Suprapubic skin (tissue), 4 donors: Measurements from ENCODE around the gene PRSS1.

Experiments used
- CTCF ChIP-seq, 2 donors: fragments of 200-600 bp in 1 of 2; fragments of 450-650 bp in 1 of 2; sonication (generic) in 1 of 2; IDR thresholded peaks; one replicate each; pipeline ENCODE4 v1.5.1; 2016 to 2019; ENCODE audit warnings: antibody characterized with exemption in 2 of 2, mild to moderate bottlenecking in 1 of 2, moderate library complexity in 1 of 2
- EP300 ChIP-seq: sonication (generic); formaldehyde crosslinking; IDR thresholded peaks from one replicate; pipeline ENCODE4 v1.6.1; 2017; ENCODE audit warnings: antibody characterized with exemption
- POLR2A ChIP-seq, 2 donors: fragments of 450-650 bp; IDR thresholded peaks; one replicate each; pipeline ENCODE4 v1.6.1; 2017; ENCODE audit warnings: antibody characterized with exemption in 2 of 2, mild to moderate bottlenecking in 2 of 2, moderate library complexity in 2 of 2
- POLR2AphosphoS5 ChIP-seq, 3 donors: sonication (generic); formaldehyde crosslinking; IDR thresholded peaks; one replicate each; pipeline ENCODE4 v1.6.1; 2017; ENCODE audit warnings: antibody characterized with exemption in 3 of 3

- no peak for TF ChIP-seq CTCF (IDR thresholded peaks at IDR 0.05)
- TF ChIP-seq POLR2AphosphoS5 (IDR thresholded peaks at IDR 0.05) = no peak
- no peak for TF ChIP-seq POLR2A (IDR thresholded peaks at IDR 0.05)
- TF ChIP-seq EP300 = no peak
Observed at GRCh38 chr7:142784096-142784495, 34.8 kb downstream of the PRSS1 start.
